Neuronal stem cell (in vitro differentiated cells): ENCODE data around the gene CLEC12A.
A peak's percentile ranks its signal among the peaks of the same experiment; 100 is the strongest.

ENCODE experiments used
- DNase-seq: peaks from one replicate; pipeline ENCODE4 v3.0.0-alpha.2; 2013; ENCODE audit warnings: low spot score
- H2AFZ ChIP-seq: one replicate; pipeline ENCODE4 v1.6.1; 2013; ENCODE audit warnings: mild to moderate bottlenecking, low read length, inconsistent platforms
- H2AK5ac ChIP-seq: 2 replicates; pipeline ENCODE4 v1.6.1; 2013; ENCODE audit warnings: low read depth, mild to moderate bottlenecking, inconsistent platforms, low read length, moderate library complexity, mixed read lengths
- H2BK120ac ChIP-seq: 2 replicates; pipeline ENCODE4 v1.6.1; 2013; ENCODE audit warnings: low read depth, mild to moderate bottlenecking, inconsistent platforms, low read length, moderate library complexity, mixed read lengths
- H2BK12ac ChIP-seq: one replicate; pipeline ENCODE4 v1.6.1; 2013; ENCODE audit warnings: low read length, inconsistent platforms
- H2BK15ac ChIP-seq: 2 replicates; pipeline ENCODE4 v1.6.1; 2013; ENCODE audit warnings: mild to moderate bottlenecking, low read length, inconsistent platforms, mixed read lengths
- H2BK5ac ChIP-seq: one replicate; pipeline ENCODE4 v1.6.1; 2013; ENCODE audit warnings: inconsistent platforms, mild to moderate bottlenecking, low read length, moderate library complexity
- H3K14ac ChIP-seq: one replicate; pipeline ENCODE4 v1.6.1; 2013; ENCODE audit warnings: low read length, inconsistent platforms
- H3K18ac ChIP-seq: 2 replicates; pipeline ENCODE4 v1.6.1; 2013; ENCODE audit warnings: low read length, inconsistent platforms
- H3K23ac ChIP-seq: 2 replicates; pipeline ENCODE4 v1.6.1; 2013; ENCODE audit warnings: low read depth, mild to moderate bottlenecking, mixed read lengths, low read length, inconsistent platforms; ENCODE audit not compliant: poor library complexity
- H3K27ac ChIP-seq: replicated peaks from 3 replicates; pipeline ENCODE4 v1.5.1; 2013; ENCODE audit warnings: low read length, inconsistent platforms
- H3K27me3 ChIP-seq, 3 experiments: 2 replicates each; pipeline ENCODE4 v1.6.1; 2013; ENCODE audit warnings: low read length in 3 of 3, mild to moderate bottlenecking in 2 of 3, inconsistent platforms in 1 of 3, low read depth in 1 of 3, mixed read lengths in 1 of 3, moderate library complexity in 1 of 3; ENCODE audit not compliant: control insufficient read depth in 3 of 3, insufficient read depth in 3 of 3
- H3K36me3 ChIP-seq, 2 donors: replicated peaks in 1 of 2; 2 replicates each; pipeline ENCODE4 v1.6.1; 2013; ENCODE audit warnings: low read length in 2 of 2; ENCODE audit not compliant: control insufficient read depth in 2 of 2, insufficient read depth in 2 of 2
- H3K4ac ChIP-seq: 2 replicates; pipeline ENCODE4 v1.6.1; 2013; ENCODE audit warnings: inconsistent platforms, mild to moderate bottlenecking, low read length, moderate library complexity
- H3K4me1 ChIP-seq, 2 donors: 1 replicate in 1 of 2; 2 replicates in 1 of 2; pipeline ENCODE4 v1.6.1; 2013; ENCODE audit warnings: low read length in 2 of 2, low read depth in 1 of 2; ENCODE audit not compliant: control insufficient read depth in 2 of 2, insufficient read depth in 1 of 2
- H3K4me2 ChIP-seq: one replicate; pipeline ENCODE4 v1.6.1; 2013; ENCODE audit warnings: mild to moderate bottlenecking, low read length, inconsistent platforms; ENCODE audit not compliant: insufficient read depth, poor library complexity, severe bottlenecking
- H3K4me3 ChIP-seq, 2 donors: 2 replicates each; pipeline ENCODE4 v1.5.1; 2013; ENCODE audit warnings: low read length in 2 of 2, mild to moderate bottlenecking in 2 of 2, inconsistent platforms in 1 of 2, moderate library complexity in 1 of 2
- H3K79me1 ChIP-seq: one replicate; pipeline ENCODE4 v1.6.1; 2013; ENCODE audit warnings: low read depth, mild to moderate bottlenecking, inconsistent platforms, low read length, moderate library complexity
- H3K9ac ChIP-seq: one replicate; pipeline ENCODE4 v1.6.1; 2013; ENCODE audit warnings: mild to moderate bottlenecking, low read depth, low read length, inconsistent platforms; ENCODE audit not compliant: poor library complexity
- H3K9me3 ChIP-seq, 2 donors: replicated peaks in 1 of 2; 2 replicates each; pipeline versions ENCODE3 to v1.6.1; 2013; ENCODE audit warnings: low read length in 2 of 2, mild to moderate bottlenecking in 2 of 2, inconsistent platforms in 1 of 2, low read depth in 1 of 2, mixed read lengths in 1 of 2, moderate library complexity in 1 of 2; ENCODE audit not compliant: control insufficient read depth in 2 of 2, insufficient read depth in 1 of 2
- H4K8ac ChIP-seq: one replicate; pipeline ENCODE4 v1.6.1; 2013; ENCODE audit warnings: low read depth, mild to moderate bottlenecking, inconsistent platforms, low read length, moderate library complexity
- H4K91ac ChIP-seq: one replicate; pipeline ENCODE4 v1.6.1; 2013; ENCODE audit warnings: low read length, low read depth, mild to moderate bottlenecking, inconsistent platforms; ENCODE audit not compliant: poor library complexity
- WGBS, 2 donors: extraction: QIAGEN DNeasy Blood & Tissue Kit; methylation state at CpG; one replicate each; pipeline ENCODE4 v1.1.7; 2013; ENCODE audit warnings: missing lambda C conversion rate in 2 of 2, mixed read lengths in 1 of 2; ENCODE audit not compliant: insufficient read length in 2 of 2, insufficient replicate concordance in 1 of 2; ENCODE audit errors: extremely low coverage in 2 of 2; 5-methylcytosine and 5-hydroxymethylcytosine counted together

CLEC12A gene

GRCh38 chr12:10001171-10001776, 30.1 kb downstream of the CLEC12A start:
- Histone ChIP-seq H3K18ac (no peak overlapping the region), H3K4me3 (no peak overlapping the region), H2BK5ac (no peak overlapping the region), H2AFZ (no peak overlapping the region), H2BK12ac (no peak overlapping the region), H3K14ac (no peak overlapping the region), H3K4me1 (no peaks in the 10 kb centered on the region), H3K4me2 (no peak overlapping the region), H2AK5ac (no peak overlapping the region), H3K9ac (no peak overlapping the region), H3K23ac (no peak overlapping the region), H3K9me3 (no peaks in the 10 kb centered on the region), H4K8ac (no peak overlapping the region), H3K4ac (no peak overlapping the region), H2BK120ac (no peak overlapping the region), H2BK15ac (no peak overlapping the region), H3K36me3 (no peaks in the 10 kb centered on the region), H3K79me1 (no peaks in the 10 kb centered on the region), H3K27me3 (no peaks in the 10 kb centered on the region), H4K91ac (no peak overlapping the region), H3K27ac (no peak overlapping the region)
- WGBS, 2 donors, result no CpG with 5 or more reads among the region's 4 CpGs
- no peak for DNase-seq

GRCh38 chr12:10012630-10013330, 41.6 kb downstream of the CLEC12A start:
- H2BK12ac ChIP-seq, result no peak overlapping the region
- no peak overlapping the region for H2BK120ac ChIP-seq
- no peaks in the 10 kb centered on the region for H3K36me3 ChIP-seq
- no CpG with 5 or more reads among the region's 6 CpGs for WGBS, 2 donors
- no peak overlapping the region for H2AK5ac ChIP-seq
- no peaks in the 10 kb centered on the region for H3K4me1 ChIP-seq
- H3K27ac ChIP-seq, result no peak overlapping the region
- H3K9ac ChIP-seq, result peak overlapping the region; percentile 3
- H3K79me1 ChIP-seq, result no peaks in the 10 kb centered on the region
- no peak overlapping the region for H4K8ac ChIP-seq
- H3K14ac ChIP-seq, result no peak overlapping the region
- H3K4ac ChIP-seq, result no peak overlapping the region
- no peak overlapping the region for H2BK5ac ChIP-seq
- no peak for DNase-seq
- no peak overlapping the region for H3K4me3 ChIP-seq
- no peak overlapping the region for H2BK15ac ChIP-seq
- no peak overlapping the region for H4K91ac ChIP-seq
- no peak overlapping the region for H2AFZ ChIP-seq
- H3K9me3 ChIP-seq, result no peaks in the 10 kb centered on the region
- H3K27me3 ChIP-seq, result no peaks in the 10 kb centered on the region
- no peak overlapping the region for H3K4me2 ChIP-seq
- no peak overlapping the region for H3K18ac ChIP-seq
- no peak overlapping the region for H3K23ac ChIP-seq

- H4K8ac ChIP-seq, result no peak overlapping the region
- H2AFZ ChIP-seq, result no peak overlapping the region
- no CpG with 5 or more reads among the region's 4 CpGs for WGBS, 2 donors
- no peaks in the 10 kb centered on the region for H3K9me3 ChIP-seq
- H3K14ac ChIP-seq, result no peak overlapping the region
- no peaks in the 10 kb centered on the region for H3K27me3 ChIP-seq
- no peak overlapping the region for H3K4ac ChIP-seq
- H3K4me2 ChIP-seq, result no peak overlapping the region
- H3K18ac ChIP-seq, result no peak overlapping the region
- no peak overlapping the region for H3K4me3 ChIP-seq
- H2AK5ac ChIP-seq, result no peak overlapping the region
- DNase-seq, result no peak
- no peaks in the 10 kb centered on the region for H3K79me1 ChIP-seq
- H2BK15ac ChIP-seq, result no peak overlapping the region
- H3K27ac ChIP-seq, result no peak overlapping the region
- no peak overlapping the region for H2BK12ac ChIP-seq
- H3K4me1 ChIP-seq, result no peaks in the 10 kb centered on the region
- no peak overlapping the region for H2BK120ac ChIP-seq
- no peak overlapping the region for H2BK5ac ChIP-seq
- H4K91ac ChIP-seq, result no peak overlapping the region
- H3K36me3 ChIP-seq, result no peaks in the 10 kb centered on the region
- no peak overlapping the region for H3K23ac ChIP-seq
- H3K9ac ChIP-seq, result no peak overlapping the region
These were observed 44.2 kb downstream of the CLEC12A start for GRCh38 chr12:10015450-10015849.

- WGBS, 2 donors, result no CpG with 5 or more reads among the region's 1 CpG
- H4K8ac ChIP-seq, result no peak overlapping the region
- H2BK120ac ChIP-seq, result no peak overlapping the region
- no peak overlapping the region for H2AFZ ChIP-seq
- H2BK12ac ChIP-seq, result no peak overlapping the region
- H3K27me3 ChIP-seq, result no peaks in the 10 kb centered on the region
- DNase-seq, result no peak
- no peak overlapping the region for H4K91ac ChIP-seq
- no peak overlapping the region for H3K14ac ChIP-seq
- H2AK5ac ChIP-seq, result no peak overlapping the region
- no peak overlapping the region for H3K18ac ChIP-seq
- H3K4me1 ChIP-seq, result no peaks in the 10 kb centered on the region
- no peaks in the 10 kb centered on the region for H3K9me3 ChIP-seq
- no peak overlapping the region for H2BK5ac ChIP-seq
- no peak overlapping the region for H3K9ac ChIP-seq
- H3K4ac ChIP-seq, result no peak overlapping the region
- no peak overlapping the region for H3K27ac ChIP-seq
- H3K79me1 ChIP-seq, result no peaks in the 10 kb centered on the region
- H3K36me3 ChIP-seq, result no peaks in the 10 kb centered on the region
- no peak overlapping the region for H2BK15ac ChIP-seq
- H3K4me2 ChIP-seq, result no peak overlapping the region
- no peak overlapping the region for H3K23ac ChIP-seq
- H3K4me3 ChIP-seq, result no peak overlapping the region
These were observed 45.7 kb downstream of the CLEC12A start for GRCh38 chr12:10016881-10017280.
